Measurements from ENCODE around the gene RGS9.

DNA sequence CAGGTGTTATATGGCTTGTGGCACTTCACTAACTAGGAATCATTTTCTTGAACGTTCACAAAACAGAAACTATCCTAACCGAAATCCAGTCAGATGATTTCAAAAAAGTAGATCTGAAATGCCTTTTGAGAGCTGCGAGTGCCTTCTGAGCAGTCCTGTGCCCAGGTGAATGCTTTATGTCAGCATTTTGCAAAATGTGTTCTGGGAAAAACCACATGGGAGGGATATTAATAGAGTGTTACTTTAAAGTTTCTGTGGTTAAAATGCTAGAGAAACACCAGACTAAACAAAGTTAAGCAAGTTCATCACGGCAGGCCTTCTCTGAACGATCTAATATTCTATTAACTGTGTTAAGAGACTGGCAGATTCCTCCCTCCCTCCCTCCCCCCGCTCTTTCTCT lies 15.8 kb upstream of the RGS9 start:
- TF ChIP-seq EZH2 (IDR thresholded peaks at IDR 0.05; ENCODE audit: borderline replicate concordance) = no peak
- TF ChIP-seq, protein P1, sequence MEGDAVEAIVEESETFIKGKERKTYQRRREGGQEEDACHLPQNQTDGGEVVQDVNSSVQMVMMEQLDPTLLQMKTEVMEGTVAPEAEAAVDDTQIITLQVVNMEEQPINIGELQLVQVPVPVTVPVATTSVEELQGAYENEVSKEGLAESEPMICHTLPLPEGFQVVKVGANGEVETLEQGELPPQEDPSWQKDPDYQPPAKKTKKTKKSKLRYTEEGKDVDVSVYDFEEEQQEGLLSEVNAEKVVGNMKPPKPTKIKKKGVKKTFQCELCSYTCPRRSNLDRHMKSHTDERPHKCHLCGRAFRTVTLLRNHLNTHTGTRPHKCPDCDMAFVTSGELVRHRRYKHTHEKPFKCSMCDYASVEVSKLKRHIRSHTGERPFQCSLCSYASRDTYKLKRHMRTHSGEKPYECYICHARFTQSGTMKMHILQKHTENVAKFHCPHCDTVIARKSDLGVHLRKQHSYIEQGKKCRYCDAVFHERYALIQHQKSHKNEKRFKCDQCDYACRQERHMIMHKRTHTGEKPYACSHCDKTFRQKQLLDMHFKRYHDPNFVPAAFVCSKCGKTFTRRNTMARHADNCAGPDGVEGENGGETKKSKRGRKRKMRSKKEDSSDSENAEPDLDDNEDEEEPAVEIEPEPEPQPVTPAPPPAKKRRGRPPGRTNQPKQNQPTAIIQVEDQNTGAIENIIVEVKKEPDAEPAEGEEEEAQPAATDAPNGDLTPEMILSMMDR (IDR thresholded peaks at IDR 0.05; ENCODE audit: poor library complexity) = no peak
